GM08714 (cell line): Measurements from ENCODE around the gene SLCO1B3.

Experiments
- H3K4me3 ChIP-seq: fragments of 200-500 bp; sonication (Bioruptor generic); 2 replicates; pipeline ENCODE4 v1.5.1; 2014; ENCODE audit warnings: mild to moderate bottlenecking, low read length, inconsistent platforms
- ZNF274 ChIP-seq: IDR thresholded peaks from 2 replicates; pipeline ENCODE4 v1.6.1; 2012; ENCODE audit warnings: mild to moderate bottlenecking, low read depth, low read length

SLCO1B3 gene

GRCh38 chr12:20829919-20830318 is 19.4 kb downstream of the SLCO1B3 start:
- no peak overlapping the region for H3K4me3 ChIP-seq
- no peak for TF ChIP-seq ZNF274

DNA sequence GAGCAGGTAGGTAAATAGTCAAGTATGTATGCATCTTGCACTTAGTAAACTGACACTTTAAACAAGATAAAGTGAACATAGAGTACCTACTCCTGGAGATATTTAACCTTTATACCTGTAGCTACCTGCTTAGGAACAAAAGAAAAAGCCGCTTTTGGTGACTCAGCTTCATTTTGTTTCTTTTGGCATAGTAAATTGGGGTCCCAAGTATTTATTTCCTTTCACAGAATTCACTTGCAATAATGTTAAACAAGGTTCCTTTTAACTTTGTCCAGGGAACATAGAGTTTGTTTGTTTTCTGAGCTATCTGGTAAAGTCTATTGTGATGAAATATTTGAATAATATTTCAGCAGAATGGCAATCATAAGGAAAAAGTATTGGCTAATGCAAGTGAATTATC is 20.0 kb downstream of the SLCO1B3 start:
- TF ChIP-seq ZNF274: no peak
- no peak overlapping the region for H3K4me3 ChIP-seq

- H3K4me3 ChIP-seq: no peak overlapping the region
- TF ChIP-seq ZNF274: no peak
Measured at GRCh38 chr12:20832911-20833310, 22.4 kb downstream of the SLCO1B3 start.

- no peak overlapping the region for H3K4me3 ChIP-seq
- no peak for TF ChIP-seq ZNF274
Measured at GRCh38 chr12:20852649-20853048, 42.1 kb downstream of the SLCO1B3 start.

- TF ChIP-seq ZNF274: no peak
- H3K4me3 ChIP-seq: no peak overlapping the region
Measured at GRCh38 chr12:20863056-20863455, 52.6 kb downstream of the SLCO1B3 start.

GRCh38 chr12:20865873-20866272 is 55.4 kb downstream of the SLCO1B3 start:
- no peak for TF ChIP-seq ZNF274
- no peak overlapping the region for H3K4me3 ChIP-seq

DNA sequence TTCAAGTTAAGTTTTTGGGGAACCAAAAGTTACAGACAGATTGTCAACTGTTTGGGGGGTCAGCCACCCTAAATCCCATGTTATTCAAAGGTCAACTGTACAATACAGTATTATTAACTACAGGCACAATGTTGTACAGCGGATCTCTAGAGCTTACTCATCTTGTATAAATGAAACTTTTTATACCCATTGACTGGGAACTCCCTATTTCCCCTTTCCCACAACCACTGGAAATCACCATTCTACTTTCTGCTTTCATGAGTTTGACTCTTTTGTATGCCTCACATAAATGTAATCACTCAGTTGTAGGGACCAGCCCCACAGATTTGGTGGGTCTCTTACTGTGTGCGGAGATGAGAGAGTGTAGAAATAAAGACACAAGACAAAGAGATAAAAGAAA is 57.8 kb downstream of the SLCO1B3 start:
- TF ChIP-seq ZNF274: no peak
- H3K4me3 ChIP-seq: no peak overlapping the region

DNA sequence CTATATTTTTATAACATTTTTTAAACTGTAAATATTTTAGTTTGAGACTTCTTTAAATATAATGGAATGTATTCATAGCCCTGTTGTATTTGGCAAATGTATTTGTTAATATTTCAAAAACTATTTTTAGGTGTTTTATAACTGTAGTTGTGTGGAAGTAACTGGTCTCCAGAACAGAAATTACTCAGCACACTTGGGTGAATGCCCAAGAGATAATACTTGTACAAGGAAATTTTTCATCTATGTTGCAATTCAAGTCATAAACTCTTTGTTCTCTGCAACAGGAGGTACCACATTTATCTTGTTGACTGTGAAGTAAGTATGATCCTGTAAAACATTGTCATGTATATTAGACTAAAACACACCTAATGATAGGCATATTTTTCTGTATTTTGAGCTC is 72.8 kb downstream of the SLCO1B3 start:
- TF ChIP-seq ZNF274: no peak
- no peak overlapping the region for H3K4me3 ChIP-seq

- TF ChIP-seq ZNF274: no peak
- no peak overlapping the region for H3K4me3 ChIP-seq
Measured at GRCh38 chr12:20885116-20885515, 74.6 kb downstream of the SLCO1B3 start.

DNA sequence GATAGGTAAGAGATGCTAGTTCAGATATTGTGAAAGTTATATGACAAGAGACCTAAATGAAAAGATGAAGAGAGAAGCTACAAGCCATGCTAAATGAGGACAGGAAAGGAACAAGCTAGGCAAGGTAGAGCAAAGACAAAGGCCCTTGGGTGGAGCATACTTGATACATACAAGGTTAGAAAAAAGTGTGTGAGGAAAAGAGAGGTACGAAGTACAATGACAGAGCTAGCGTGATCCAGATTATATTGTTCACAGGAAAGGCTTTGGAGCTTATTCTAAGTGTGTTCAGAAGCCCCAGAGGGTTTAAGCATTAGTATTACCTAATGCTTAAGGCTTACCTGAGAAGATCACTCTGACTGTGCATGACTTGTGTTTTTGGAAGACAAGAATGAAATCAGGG is 75.0 kb downstream of the SLCO1B3 start:
- H3K4me3 ChIP-seq: no peak overlapping the region
- no peak for TF ChIP-seq ZNF274

DNA sequence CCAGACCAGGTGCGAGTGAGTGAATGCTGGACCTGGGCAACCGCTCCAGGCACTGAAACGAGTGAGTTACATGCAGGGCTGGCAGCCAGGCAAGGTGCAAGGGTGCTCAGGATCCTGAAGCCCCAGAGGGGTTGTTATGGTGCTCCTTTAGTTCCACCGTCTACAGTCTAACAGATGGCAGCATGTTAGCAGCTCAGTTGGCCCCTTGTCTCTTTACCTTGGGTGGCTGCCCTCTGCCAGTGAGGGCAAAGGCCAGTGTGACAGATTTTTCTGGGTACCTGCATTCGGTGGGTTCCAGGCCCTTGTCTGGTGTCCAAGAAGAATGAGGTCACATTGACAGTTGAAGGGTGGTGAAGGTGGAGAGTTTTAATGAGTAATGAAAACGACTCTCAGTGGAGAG is 106.8 kb downstream of the SLCO1B3 start:
- no peak overlapping the region for H3K4me3 ChIP-seq
- no peak for TF ChIP-seq ZNF274

DNA sequence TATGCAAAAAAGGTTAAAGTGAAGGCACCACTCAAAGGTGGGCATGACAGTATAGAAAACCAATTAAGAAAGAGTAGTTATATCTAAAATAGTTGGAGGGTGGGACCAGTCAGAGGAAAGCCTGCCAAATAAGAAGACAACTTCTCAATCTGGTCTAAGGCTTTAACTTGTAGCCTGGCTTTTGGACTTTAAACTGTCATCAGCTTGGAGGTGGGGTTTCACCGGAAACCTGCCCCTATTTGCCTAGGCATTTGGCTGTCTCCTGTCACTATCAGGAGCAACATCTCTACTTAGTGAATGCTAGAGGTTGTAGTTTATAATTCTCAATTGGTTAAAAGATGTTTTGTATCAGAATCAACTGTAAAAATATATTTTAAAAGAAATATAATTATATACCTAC is 107.3 kb downstream of the SLCO1B3 start:
- H3K4me3 ChIP-seq: no peak overlapping the region
- TF ChIP-seq ZNF274: no peak

GRCh38 chr12:20931894-20932293 is 121.4 kb downstream of the SLCO1B3 start:
- no peak overlapping the region for H3K4me3 ChIP-seq
- TF ChIP-seq ZNF274: no peak

DNA sequence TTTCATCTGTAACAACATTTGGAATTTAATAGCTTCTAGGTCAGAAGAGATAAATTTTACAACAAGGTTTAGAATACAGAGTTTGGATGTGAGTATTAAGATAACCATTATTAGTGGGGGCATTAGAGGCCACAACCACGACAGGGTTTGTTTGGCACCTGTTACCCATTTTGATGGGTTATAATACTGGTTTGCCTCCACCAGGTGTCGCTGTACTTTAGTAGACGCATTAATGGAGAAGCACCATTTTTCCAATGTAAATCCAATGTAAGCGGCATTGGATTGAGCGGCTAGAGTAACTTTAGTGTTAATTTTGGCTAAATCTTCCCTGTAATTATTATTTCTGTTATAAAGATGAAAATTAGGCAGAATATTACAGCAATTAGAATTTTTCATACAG is 136.2 kb downstream of the SLCO1B3 start:
- H3K4me3 ChIP-seq: no peak overlapping the region
- no peak for TF ChIP-seq ZNF274

DNA sequence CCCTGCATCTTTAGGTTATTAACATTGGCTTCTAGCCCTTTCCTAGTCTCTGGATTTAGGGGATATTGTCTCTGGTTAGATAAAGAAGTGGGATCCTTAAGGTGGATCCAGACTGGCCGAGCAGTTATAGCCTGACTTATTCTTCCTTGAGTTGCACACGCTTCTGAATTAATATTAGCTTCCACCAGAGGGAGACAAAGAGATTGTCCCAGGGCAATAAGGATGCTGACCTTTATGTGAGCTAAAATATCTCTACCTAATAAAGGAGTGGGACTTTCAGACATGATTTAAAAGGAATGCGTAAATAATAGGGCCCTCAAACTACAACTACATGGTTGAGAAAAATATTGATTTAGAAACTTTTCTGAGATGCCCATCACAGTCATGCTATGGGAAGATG is 139.7 kb downstream of the SLCO1B3 start:
- no peak overlapping the region for H3K4me3 ChIP-seq
- no peak for TF ChIP-seq ZNF274

GRCh38 chr12:20963303-20963702 is 152.8 kb downstream of the SLCO1B3 start:
- no peak overlapping the region for H3K4me3 ChIP-seq
- no peak for TF ChIP-seq ZNF274

DNA sequence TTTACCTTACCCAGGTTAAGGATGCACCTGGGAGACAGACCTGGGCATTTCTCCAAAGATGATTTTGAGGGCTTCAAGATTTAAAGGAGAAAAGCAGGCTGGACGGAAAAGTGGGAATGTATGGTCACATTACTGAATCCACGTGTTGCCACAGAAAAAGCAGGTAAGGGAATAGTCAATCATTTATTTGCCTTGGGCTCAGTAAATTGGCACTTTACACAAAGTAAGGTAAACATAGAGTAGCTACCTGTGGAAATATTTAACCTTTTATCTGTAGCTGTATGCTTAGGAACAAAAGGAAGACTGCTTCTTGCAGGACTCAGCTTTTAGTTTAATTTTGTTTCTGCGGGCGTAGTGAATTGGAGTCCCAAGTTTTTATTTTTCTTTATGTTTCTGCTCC is 153.3 kb downstream of the SLCO1B3 start:
- TF ChIP-seq ZNF274: no peak
- H3K4me3 ChIP-seq: no peak overlapping the region
